ENCODE results near the gene CELA3A.
"Not testable (repeated sequence)": the region's sequence is repeated elsewhere in the genome, so short reads cannot be mapped to it uniquely, and the experiment has no call there.

DNA sequence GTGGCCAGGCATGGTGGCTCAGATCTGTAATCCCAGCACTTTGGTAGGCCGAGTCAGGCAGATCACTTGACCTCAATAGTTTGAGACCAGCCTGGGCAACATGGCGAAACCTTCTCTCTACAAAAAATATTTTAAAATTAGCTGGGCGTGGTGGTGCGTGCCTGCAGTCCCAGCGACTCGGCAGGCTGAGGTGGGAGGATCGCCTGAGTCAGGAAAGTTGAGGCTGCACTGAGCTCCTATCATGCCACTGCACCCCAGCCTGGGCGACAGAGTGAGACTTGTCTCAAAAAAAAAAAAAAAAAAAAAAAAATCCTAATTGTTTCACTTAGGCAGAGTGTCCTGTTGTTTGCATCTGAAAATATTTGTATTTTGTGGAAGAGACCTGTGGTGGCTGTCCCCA, 6.7 kb upstream of the CELA3A start:
- TF ChIP-seq KLF5 (IDR thresholded peaks at IDR 0.05; ENCODE audit: partially characterized antibody); NBN (IDR thresholded peaks at IDR 0.05); ESRRA (IDR thresholded peaks at IDR 0.05; ENCODE audit: low read length); POLR2AphosphoS5 (IDR thresholded peaks at IDR 0.05; ENCODE audit: low read length): not testable (repeated sequence)

All from GM12878 (cell line).